ENCODE measurements around the gene FAM241A.
"Not testable (repeated sequence)": the region's sequence is repeated elsewhere in the genome, so short reads cannot be mapped to it uniquely, and the experiment has no call there.

FAM241A gene

DNA sequence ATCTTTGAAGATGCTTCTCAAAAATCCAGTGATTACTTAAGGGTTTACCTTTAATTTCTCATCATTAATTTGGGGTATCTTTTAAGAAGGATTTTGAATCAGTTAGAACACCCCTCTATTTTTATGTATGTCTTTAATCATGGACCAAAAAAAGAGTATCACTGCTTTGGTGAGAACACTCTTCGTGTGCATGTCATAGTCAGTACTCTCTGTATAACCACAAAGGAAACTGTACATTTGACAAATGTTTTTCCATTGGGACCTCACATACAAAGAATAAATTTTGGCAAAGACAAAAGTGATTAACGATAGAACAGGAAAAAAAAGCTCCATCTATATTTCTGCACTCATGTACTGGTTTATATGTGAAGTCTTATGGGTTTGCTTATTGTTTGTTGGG lies 31.3 kb downstream of the FAM241A start:
- DNase-seq = no peak

DNA sequence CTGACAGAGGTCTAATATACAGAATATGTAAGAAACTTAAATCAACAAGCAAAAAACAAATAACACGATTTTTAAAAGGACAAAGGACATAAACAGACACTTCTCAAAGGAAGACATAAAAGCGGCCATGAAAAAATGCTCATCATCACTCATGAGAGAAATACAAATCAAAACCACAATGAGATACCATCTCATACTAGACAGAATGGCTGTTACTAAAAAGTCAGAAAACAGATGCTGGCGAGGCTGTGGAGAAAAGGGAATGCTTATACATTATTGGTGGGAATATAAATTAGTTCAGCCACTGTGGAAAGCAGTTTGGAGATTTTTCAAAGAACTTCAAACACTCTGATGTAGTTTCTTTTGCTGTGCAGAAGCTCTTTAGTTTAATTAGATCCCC lies 33.5 kb downstream of the FAM241A start:
- not testable (repeated sequence) for DNase-seq

DNA sequence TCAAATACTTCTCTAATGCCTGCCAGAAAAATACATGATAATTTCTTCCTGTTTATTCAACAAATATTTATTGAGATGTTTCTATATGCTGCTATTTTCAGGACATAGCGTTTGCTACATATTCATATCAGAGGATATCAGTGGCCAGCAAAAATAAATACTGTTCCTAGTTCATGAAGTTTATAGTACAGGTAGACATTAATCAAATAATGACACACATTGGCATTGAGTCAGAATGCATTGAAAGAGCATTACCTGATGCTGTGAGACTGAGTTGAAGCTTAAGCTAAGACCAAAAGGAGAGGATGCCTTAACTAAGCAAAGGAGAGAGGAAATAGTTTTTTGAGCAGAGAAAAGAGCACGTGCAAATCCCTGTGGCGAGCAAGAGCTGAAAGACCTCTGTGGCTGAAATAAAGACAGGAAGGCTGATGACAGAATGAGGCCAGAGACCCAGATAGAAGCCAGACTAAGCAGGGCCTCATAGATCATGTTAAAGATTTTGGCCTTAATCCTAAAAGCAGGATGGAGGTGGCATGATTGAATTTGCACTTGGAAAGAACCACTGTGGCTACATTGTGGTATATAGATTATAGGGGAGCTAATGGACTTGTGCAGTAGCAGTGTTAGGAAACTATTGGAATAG lies 36.2 kb downstream of the FAM241A start:
- DNase-seq = no peak

DNA sequence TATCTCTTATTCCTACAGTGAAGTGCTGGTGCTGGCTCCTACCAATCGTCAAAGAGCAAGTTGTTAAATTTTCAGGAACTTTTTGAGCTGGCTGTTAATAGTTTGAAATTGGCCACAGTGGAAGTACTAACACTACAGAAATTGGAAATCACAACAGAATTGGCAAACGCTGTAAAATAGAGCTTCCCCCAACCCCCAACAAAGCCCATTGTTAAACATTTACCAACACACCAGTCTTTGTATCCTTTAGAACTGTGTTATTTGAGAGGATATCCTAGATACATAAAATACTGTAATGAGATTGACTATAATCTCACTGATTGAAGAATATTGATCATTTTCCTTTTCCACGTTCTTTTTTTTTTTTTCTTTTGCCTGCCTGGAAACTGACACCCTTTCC lies 37.4 kb downstream of the FAM241A start:
- no peak for DNase-seq

DNA sequence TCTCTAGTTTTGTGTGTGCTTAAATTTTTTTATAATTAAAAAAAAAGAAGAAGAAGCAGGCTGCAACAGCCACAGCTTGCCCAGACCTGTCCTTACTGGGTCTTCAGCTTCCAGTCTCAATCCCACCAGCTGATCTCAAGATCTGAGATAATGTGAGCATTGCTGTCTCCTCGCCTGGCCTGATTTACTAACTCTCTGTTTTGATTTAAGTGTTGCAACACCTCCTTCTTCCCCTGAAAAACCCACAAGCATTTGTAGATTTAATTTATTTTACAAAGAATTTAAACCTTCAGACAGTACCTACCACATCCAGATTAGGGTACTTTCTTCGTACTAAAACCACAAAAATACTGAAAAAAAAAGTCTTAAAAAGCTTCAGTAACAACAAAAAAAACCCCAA lies 38.0 kb downstream of the FAM241A start:
- DNase-seq = no peak

DNA sequence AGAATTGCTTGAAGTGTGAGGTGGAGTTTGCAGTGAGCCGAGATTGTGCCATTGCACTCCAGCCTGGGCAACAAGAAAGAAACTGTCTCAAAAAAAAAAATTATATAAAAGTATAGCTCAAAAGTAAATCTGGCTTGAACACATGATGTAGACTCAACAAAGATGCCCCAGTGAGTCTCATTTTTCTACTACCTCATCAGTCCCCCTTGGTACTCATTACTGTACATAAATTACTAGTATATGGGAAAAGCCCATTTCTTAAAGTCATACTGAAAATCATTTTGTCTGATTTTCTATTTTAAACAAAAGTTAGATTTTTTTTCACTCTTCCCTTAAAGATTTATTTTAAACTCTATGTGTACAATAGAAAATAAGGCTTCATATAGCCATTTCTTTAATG lies 39.2 kb downstream of the FAM241A start:
- DNase-seq = no peak

DNA sequence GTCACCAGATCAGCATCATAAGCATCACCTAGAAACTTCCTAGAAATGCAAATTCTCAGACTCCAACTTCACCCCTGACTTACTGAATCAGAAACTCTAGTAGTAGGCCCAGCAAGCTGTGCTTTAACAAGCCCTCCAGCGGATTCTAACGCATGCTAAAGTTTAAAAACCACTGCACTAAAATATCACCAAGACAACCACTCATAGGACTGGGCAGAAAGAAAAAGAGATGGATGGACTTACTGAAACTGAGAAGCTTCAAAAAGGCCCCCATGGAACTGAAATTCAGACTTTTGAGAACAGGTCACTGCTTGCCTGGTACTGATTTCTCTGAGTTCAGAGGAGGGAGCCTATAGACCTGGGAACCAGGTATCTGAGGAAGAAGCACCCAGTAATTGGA lies 40.1 kb downstream of the FAM241A start:
- no peak for DNase-seq

DNA sequence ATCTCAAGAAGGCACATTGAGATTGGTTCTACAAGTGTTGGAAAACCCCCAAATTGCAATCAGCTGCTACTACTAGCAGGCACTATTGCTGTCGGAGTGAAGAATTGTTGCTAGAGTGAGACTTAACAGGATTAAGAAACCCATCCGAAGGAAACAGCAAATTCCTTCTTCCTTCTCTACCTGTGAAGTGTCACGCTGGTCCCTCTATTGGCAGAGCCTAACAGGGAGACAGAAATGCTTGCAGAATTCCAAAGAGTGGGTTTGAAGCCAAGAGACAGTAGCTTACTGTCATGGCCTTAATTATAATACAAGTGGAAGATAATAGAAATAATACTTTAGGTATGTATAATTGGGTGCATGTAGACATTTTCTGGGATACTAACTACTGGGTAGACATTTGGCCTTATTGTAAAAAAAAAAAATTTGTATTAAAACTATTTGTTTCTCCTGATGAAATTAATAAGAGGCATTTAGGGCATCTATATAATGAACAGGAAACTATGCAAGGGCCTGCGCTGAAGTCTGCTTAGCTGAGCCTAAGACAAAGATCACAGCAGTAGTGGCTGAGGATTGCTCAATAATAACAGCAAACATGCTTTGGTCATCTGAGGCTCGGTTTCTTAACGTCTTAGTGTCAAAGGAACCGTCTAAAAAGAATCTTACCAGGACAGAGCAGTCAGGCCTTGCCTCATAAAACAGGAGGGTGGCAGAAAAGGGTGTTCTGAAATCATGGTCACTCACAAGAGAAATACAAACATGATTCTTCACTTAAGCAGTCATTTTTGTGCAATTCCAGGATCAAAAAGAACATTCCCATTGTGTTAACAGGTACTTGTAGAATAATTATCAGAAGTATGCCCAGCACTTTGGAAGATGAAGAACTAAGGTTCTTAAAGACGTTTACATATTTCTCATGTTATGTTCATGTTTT lies 40.8 kb downstream of the FAM241A start:
- no peak for DNase-seq

DNA sequence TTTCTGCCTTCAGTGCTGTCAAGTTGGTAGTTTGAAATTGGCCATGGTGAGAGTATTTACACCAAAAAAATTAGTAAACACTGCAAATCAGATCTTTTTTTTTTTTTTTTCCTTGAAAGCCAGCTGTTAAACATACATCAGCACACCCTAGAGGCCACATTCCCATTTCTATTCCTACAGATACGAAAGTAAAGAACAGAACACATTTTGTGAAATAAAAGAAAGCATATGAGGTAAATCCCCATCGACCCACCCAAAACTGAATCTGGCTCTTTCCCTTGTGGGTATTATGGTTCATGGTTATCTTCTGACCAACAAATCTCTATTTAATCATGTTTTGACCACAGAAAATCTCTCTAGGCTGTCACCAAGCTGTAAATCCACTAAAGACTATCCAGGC lies 44.5 kb downstream of the FAM241A start:
- DNase-seq = no peak

DNA sequence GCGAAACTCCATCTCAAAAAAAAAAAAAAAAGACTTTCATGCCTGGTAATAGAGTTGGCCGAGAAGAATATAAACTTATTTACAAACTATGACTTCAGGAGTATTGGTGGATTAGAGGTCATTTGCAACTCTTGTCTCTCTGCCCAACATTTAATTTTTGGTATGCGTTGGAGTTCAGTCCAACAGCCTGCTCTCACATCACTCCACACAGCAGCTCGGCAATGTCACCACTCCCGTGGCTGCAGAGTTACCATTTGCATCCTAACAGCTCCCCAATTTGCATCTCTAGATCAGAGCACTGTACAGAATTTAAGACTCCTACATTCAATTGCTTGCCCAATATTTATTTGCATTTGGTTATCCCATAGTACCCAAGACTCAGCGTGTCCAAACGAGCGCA lies 45.4 kb downstream of the FAM241A start:
- DNase-seq = no peak

DNA sequence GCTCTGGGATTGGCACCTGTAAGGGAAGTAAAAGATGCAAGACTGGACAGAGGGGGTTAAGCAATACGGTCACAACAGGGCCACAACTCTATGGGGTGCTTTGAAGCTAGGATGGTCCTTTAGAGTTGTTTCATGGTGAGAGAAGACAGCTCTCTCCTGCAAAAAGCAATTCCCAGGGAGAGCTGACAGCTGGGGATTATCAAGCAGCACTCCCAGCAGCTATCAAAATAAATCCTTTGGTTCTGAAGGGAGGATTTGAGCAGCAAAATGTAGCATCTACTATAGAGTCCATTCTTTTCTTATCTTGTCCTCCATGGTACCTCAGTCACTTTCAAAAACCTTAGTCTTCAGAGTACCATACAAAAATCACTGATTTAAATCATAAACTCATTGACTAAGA lies 51.2 kb downstream of the FAM241A start:
- no peak for DNase-seq

DNA sequence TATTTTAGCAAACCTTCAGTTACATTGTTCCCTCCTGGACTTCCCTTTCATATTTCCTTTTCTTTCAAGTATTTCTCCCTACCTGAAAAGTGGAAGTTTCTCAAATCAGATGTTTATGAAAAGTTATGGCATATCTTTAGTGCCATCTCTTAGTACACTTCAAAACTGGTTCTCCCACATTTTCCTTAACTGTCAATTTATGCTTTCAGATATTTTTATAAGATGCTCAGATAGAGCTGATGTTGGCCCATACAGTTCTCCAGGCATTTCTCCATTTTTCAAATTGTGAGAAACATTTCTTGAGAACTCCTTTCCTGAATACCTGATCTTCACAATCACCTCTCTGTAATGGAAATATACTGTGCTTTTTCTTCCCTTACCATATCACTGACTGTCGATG lies 53.8 kb downstream of the FAM241A start:
- DNase-seq = no peak

DNA sequence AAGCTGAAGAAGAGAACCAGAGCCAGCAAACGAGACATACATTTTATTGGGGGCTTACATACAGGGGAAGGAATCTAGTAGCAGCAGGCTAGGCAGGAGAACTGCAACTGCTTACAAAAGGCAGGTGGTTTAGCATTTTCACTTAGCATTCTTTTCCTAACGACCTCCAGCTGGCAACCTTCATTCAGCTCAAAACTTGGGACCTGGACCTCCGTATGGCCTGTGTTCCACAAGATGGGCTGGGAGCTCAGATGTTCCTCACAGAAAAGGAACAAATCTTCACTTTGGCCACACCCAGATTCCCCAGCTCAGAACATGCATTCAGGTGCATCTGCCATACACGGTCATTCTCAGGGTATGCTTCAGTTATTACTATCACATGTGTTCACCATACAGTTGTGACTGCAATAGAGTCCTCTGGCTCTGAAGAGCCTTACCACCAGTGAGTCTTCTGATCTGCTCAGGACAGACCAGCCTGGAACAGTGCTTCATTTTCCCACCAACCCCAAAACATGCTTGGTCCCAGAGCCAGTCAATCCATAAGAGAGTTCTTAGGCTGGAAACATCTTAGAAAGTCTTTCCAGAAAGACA lies 56.8 kb downstream of the FAM241A start:
- no peak for DNase-seq

DNA sequence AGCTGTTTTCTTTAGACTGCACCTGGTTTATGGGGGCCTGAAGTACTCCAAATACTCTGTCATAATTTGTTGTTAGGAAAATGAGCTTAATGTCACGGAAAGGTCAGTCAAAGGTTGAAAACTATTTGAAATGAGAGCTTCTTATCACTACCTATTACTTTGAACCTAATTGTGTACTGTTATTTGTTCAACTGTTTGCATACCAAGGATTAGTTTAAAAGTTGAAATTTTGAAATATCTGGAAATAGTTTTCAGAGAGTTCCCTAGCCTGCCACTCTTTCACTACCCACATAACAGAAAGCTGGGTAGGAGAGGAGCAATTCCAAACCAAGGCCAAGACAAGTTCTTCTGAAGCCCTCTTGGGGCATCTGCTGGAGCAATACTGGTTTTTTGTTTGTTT lies 58.3 kb downstream of the FAM241A start:
- no peak for DNase-seq

DNA sequence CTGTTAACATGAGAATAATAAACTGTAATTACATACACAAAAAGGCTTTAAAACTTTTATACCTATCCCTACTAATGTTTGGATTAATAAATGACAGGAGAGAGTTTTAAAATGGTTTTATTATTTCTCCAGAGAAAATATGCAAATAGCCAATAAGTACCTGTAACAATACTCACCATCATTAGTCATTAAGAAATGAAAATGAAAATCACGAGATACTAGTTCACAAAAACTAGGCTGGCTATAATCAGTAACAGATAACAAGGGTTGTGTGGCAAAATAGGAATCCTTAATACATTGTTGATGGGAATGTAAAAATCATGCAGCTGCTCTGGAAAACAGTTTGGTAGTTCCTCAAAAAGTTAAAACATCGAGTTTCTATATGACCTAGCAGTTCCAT lies 61.2 kb downstream of the FAM241A start:
- no peak for DNase-seq

DNA sequence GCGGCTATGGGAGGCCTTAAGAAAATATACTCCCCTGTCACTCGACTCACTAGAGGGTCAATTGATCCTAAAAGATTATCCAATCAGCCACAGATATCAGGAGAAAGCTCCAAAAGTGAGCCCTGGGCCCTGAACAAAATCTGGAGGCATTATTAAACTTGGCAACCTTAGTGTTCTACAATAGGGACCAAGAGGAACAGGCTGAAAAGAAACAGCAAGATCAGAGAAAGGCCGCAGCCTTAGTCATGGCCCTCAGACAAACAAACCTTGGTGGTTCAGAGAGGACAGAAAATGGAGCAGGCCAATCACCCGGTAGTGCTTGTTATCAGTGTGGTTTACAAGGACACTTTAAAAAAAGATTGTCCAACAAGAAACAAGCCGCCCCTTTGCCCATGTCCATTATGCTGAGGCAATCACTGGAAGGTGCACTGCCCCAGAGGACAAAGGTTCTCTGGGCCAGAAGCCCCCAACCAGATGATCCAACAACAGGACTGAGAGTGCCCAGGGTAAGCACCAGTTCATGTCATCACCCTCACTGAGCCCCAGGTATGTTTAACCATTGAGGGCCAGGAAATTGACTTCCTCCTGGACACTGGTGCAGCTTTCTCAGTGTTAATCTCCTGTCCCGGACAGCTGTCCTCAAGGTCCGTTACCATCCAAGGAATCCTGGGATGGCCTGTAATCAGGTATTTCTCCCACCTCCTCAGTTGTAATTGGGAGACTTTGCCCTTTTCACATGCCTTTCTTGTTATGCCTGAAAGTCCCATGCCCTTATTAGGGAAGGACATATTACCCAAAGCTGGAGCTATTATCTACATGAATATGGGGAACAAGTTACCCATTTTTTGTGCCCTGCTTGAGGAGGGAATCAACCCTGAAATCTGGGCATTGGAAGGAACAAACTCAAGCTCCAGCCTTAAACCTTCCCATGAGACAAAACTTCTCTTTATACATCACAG lies 63.2 kb downstream of the FAM241A start:
- not testable (repeated sequence) for DNase-seq

DNA sequence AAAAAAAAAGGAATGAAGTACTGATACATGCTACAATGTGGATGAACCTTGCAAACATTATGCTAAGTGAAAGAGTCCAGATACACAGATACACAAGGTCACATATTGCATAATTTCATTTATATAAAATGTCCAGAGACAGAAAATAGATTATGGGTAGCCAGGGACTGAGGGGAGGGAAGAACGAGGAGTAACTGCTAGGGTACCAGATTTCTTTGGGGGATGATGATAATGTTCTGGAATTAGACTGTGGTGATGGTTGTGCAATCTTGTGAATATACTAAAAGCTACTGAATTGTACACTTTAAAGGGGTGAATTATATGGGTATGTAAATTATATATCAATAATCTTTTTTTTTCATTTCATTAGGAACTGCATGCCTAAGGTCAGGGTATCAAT lies 65.5 kb downstream of the FAM241A start:
- DNase-seq = no peak

DNA sequence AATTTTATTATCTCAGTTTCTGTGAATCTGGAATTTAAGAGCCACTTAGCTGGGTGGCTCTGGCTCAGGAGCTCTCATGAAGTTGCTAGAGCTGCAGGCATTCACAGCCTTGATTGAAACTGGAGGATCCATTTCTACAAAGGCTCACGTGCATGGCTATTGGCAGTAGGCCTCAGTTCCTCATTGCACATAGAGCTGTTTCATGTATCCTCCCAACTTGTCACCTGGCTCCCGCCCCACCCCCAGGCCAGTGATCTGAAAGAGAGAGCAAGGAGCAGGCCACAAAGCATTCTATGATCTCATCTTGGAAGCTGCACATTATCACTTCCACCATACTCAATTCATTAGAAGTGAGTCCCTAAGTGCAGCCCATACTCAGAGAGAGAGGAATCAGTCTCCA lies 67.8 kb downstream of the FAM241A start:
- DNase-seq = no peak

DNA sequence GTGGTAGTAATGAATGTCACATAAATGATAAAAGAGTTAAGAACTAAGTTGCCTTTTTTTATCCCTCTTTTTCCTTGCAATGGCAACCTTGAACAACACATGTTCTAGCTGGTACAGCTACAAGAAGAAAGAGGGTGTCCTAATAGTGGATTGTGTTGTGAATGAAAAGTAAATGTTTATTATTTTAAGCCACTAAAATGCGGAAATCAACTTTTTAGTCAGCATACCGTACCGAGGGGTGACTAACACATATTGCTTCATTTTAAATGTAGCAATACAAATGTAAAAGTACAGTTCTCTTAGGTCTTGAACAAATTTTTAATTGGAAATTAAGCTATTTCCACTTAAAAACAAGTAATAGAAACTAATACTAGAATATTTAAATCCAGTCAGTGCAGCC lies 68.6 kb downstream of the FAM241A start:
- no peak for DNase-seq

DNA sequence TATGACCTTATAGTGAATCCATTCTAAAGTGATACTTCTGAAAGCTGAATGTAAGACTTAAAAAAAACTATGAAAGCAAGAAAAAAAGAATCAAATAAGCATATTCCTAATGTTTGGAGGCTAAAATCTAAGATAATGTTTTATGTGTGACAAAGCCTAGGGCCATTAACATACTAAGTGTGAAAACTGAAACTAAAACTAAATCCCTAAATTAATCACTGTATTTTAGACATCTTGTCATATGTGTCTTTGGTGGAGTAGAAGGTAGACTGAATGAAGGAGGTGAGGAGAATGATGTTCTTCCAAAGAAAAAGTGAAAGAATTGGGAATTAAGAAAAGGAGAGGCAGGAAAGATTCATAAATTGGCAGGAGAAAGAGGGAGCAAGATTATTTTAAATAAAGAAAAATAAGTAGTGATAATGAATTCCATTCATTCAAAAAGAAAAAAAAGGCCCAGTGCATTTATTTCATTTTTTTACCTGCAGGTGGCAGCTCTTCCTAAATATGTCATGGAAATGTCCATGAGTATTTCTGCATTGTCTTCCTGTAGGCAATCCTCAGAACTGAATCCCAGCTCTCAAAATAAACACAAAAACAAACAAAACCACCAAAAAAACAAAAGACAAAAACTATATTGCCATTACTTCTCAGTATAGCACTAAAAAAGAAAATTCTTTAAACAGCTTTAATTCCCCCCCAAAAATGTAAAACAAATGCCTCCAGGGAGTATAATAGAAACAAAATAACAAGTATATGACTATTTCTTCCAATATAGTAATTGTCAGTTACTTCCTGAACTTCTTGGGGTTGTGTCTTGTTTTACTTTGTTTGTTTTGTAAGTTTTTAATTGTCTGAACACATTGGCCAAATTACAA lies 69.4 kb downstream of the FAM241A start:
- no peak for DNase-seq

DNA sequence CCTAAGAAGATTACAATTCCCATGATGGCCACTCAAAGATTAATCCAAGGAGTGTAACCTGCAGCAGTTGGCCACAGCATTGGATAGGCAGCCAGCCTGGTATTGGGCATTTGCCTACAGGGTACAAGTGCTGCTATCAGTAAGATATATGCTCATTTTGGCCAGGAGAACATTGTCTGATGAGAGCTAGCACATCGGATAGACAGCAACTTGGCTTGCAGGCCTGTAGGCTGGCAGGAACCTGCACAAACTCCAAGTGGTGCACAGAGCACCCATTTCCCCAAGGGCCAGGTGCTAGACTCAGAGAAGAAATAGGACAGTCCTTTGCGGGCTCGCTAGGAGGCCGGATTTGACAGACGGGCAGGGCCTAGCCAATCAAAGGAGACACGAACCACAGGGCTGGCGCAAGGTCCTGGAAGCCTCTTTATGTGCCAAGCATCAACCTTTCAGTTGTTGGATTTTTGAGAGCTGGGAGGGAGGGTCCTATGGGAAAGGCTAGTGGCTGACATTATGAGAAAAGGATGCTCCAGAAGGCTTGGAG lies 74.6 kb downstream of the FAM241A start:
- DNase-seq = no peak

Data from DMS 273 treated with DMSO at 0.1 percent for 48 hours (cell line).